ENCODE data around the gene LINC01488. TPM values are rescaled to one million over a fixed set of nuclear protein-coding genes. Genes with fewer than 3 reads are reported as not detected.

LINC01488 gene
- total and polyA plus RNA-seq, 9 donors, result not detected

DNA sequence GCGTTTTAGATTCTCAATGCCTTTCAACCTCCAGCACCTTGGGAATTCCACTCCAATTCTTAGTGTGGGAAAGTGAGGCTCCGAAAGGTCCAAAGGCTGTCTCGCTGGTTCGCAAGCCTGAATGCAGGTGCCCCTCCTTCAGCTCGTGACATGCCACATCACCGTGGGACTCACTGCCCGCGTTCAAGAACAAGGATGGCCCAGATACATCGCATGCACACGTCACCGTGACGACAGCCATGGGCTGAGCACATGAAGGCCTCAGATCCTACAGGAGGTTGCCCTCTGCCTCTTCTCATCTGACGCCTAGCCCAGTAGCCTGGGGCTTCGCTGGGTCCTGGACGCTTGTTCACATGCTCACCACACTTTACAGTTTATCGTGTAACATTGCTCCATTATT is 4.4 kb upstream of the LINC01488 start:
- no peak for DNase-seq
- TF ChIP-seq EP300 (IDR thresholded peaks at IDR 0.05) (no peak), POLR2A (IDR thresholded peaks at IDR 0.05) (no peak)
- TF ChIP-seq, protein P1, sequence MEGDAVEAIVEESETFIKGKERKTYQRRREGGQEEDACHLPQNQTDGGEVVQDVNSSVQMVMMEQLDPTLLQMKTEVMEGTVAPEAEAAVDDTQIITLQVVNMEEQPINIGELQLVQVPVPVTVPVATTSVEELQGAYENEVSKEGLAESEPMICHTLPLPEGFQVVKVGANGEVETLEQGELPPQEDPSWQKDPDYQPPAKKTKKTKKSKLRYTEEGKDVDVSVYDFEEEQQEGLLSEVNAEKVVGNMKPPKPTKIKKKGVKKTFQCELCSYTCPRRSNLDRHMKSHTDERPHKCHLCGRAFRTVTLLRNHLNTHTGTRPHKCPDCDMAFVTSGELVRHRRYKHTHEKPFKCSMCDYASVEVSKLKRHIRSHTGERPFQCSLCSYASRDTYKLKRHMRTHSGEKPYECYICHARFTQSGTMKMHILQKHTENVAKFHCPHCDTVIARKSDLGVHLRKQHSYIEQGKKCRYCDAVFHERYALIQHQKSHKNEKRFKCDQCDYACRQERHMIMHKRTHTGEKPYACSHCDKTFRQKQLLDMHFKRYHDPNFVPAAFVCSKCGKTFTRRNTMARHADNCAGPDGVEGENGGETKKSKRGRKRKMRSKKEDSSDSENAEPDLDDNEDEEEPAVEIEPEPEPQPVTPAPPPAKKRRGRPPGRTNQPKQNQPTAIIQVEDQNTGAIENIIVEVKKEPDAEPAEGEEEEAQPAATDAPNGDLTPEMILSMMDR (IDR thresholded peaks at IDR 0.05), result no peak
- intact Hi-C loops (cut with DNase I), result no loop called here
- no peaks in the 10 kb centered on the region for H3K36me3 ChIP-seq
- no peaks in the 10 kb centered on the region for H3K4me1 ChIP-seq (ENCODE audit: insufficient read depth)
- no peak overlapping the region for H3K4me3 ChIP-seq
- H3K27me3 ChIP-seq, result no peaks in the 10 kb centered on the region
- H3K27ac ChIP-seq, result no peak overlapping the region
- WGBS, 3 donors, result 91 to 95% (median 92%) methylated on average over 16 of the region's 16 CpGs
- H3K9me3 ChIP-seq, result peaks cover 0 to 2% of the 10 kb centered on the region in 2 donors

DNA sequence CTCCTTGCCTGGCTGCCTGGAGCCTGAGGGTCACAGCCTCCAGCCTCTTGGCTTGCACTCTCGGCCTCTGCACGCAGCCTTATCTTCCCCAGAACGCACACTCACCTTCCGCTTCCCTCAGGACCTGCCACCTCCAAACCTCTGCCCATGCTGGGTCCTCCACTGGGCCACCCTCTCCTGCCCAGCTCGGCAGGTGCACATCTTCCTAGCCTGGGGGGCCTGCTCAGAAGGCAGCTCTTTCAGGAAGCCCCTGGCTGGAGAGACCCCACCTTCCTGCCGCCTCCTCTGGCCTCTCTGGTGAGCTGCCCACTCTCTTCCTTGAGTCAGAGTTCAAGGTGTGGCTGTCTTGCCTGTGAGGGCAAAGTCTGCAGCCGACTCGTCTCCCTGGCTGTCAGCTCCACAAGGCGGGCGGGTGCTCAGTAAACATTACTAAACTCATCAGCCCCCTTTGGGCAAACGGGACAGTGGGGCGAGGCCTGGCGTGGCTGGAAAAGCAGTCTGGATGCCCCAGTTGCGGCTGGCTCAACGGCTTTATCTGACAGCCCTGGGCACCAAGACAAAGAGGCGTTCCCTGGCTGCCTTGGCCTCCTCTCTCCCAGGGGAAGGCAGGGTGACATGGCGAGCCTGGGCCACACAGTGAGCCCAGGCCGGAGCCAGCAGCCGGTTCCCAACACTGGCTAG is 1.7 kb upstream of the LINC01488 start:
- DNase-seq, result no peak
- Histone ChIP-seq H3K27ac (no peak overlapping the region), H3K27me3 (no peaks in the 10 kb centered on the region), H3K4me1 (ENCODE audit: insufficient read depth) (no peaks in the 10 kb centered on the region), H3K4me3 (no peak overlapping the region), H3K9me3 (no peaks in the 10 kb centered on the region), H3K36me3 (no peaks in the 10 kb centered on the region)
- WGBS, 3 donors, result 67 to 76% (median 67%) methylated on average over 19 of the region's 19 CpGs
- no peak for TF ChIP-seq EP300 (IDR thresholded peaks at IDR 0.05)
- TF ChIP-seq, protein P1 (IDR thresholded peaks at IDR 0.05), result no peak
- TF ChIP-seq POLR2A (IDR thresholded peaks at IDR 0.05), result no peak
- intact Hi-C loops (cut with DNase I), result no loop called here

DNA sequence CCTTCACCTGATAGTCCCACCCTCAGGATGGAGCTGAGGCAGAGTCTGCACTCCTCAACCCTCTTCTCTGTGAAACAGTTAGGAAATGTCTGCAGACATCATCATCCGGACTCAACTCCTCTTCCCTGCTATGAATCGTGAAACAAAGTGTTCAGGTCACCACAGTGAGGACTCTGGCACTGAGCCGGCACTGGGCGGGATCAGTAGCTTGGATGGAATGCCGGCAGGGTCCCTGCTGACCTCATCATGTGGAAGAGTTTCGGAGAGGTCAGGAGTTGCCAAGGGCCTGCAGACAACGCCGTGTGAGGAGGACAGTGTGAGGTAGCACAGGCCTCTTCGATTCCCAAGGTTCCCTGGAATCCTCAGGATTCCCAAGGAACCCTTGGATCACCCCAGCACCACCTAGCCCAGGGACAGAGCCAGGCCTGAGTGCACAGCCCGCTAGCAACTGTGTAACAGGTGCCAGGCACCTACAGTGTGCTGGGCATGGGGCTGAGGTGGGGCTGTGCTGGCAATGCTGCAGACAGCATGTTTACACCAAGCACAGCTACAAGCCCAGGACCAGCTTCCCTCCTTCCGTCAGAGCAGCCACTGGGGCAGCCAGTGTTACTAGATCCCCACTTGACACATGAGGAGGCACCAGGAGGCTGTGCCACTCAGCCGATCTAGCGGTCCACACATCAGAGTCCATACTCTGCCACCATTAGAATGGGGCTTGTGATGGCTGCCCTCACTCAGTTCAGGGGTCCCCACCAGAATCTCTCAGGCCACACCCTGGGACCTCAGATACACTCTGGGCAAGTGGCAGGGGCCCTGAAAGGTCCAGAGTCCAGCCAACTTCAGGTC is 693 bp upstream of the LINC01488 start:
- Histone ChIP-seq H3K4me3 (no peak overlapping the region), H3K27me3 (no peaks in the 10 kb centered on the region), H3K4me1 (ENCODE audit: insufficient read depth) (no peaks in the 10 kb centered on the region), H3K27ac (no peak overlapping the region), H3K36me3 (no peaks in the 10 kb centered on the region), H3K9me3 (no peaks in the 10 kb centered on the region)
- WGBS, 3 donors, result 57 to 62% (median 59%) methylated on average over 13 of the region's 13 CpGs
- intact Hi-C loops (cut with DNase I), result no loop called here
- no peak for DNase-seq
- TF ChIP-seq POLR2A (IDR thresholded peaks at IDR 0.05), result no peak
- TF ChIP-seq, protein P1 (IDR thresholded peaks at IDR 0.05), result no peak
- TF ChIP-seq EP300 (IDR thresholded peaks at IDR 0.05), result no peak

DNA sequence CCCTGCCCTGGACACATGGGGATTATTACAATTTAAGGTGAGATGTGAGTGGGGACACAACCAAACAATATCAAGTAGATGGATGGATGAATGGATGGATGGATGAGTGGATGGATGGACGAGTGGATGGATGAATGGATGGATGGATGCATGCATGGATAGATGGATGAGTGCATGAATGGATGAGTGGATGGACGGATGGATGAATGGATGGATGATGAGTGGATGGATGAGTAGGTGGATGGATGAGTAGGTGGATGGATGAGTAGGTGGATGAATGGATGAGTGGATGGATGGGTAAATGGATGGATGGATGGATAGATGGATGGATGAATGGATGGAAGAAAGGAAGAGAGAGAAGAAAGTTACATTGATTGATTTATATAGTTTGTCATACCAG is 859 bp downstream of the LINC01488 start:
- H3K4me3 ChIP-seq, result no peak overlapping the region
- no peaks in the 10 kb centered on the region for H3K9me3 ChIP-seq
- 75 to 89% (median 87%) methylated on average over 2 of the region's 2 CpGs for WGBS, 3 donors
- TF ChIP-seq, protein P1 (IDR thresholded peaks at IDR 0.05), result no peak
- no peak for TF ChIP-seq EP300 (IDR thresholded peaks at IDR 0.05)
- no peak for TF ChIP-seq POLR2A (IDR thresholded peaks at IDR 0.05)
- no peaks in the 10 kb centered on the region for H3K36me3 ChIP-seq
- intact Hi-C loops (cut with DNase I), result no loop called here
- no peaks in the 10 kb centered on the region for H3K4me1 ChIP-seq (ENCODE audit: insufficient read depth)
- H3K27ac ChIP-seq, result no peak overlapping the region
- DNase-seq, result no peak
- no peaks in the 10 kb centered on the region for H3K27me3 ChIP-seq

All from ovary (tissue), 9 donors.